Loucy (cell line): ENCODE data around the gene CSRP1.

Experiments
- H2AFZ ChIP-seq: fragments of 200-600 bp; sonication (generic); 2 replicates; pipeline ENCODE4 v1.6.0; 2016; ENCODE audit warnings: antibody characterized with exemption, mild to moderate bottlenecking, low read length, moderate library complexity
- H3F3A ChIP-seq: fragments of 200-600 bp; 2 replicates; pipeline ENCODE4 v1.6.0; 2016; ENCODE audit warnings: antibody characterized with exemption, low read depth, mild to moderate bottlenecking
- H3K27me3 ChIP-seq: fragments of 200-600 bp; sonication (generic); 2 replicates; pipeline ENCODE4 v1.6.1; 2014; ENCODE audit warnings: low read length, mild to moderate bottlenecking; ENCODE audit not compliant: insufficient read depth, poor library complexity, severe bottlenecking
- H3K36me3 ChIP-seq: fragments of 200-600 bp; sonication (generic); 2 replicates; pipeline ENCODE4 v1.6.1; 2016; ENCODE audit warnings: low read length; ENCODE audit not compliant: insufficient read depth
- H3K4me1 ChIP-seq: fragments of 200-600 bp; sonication (generic); 2 replicates; pipeline ENCODE4 v1.5.1; 2014; ENCODE audit warnings: low read length, mild to moderate bottlenecking; ENCODE audit not compliant: insufficient read depth, poor library complexity, severe bottlenecking
- H3K4me2 ChIP-seq: fragments of 200-600 bp; sonication (generic); 2 replicates; pipeline ENCODE4 v1.6.0; 2014; ENCODE audit warnings: antibody characterized with exemption, low read length, low read depth, mild to moderate bottlenecking; ENCODE audit not compliant: poor library complexity, severe bottlenecking
- H3K4me3 ChIP-seq: fragments of 200-600 bp; sonication (generic); 2 replicates; pipeline ENCODE4 v1.5.1; 2014; ENCODE audit warnings: low read length, mild to moderate bottlenecking, mixed read lengths; ENCODE audit not compliant: poor library complexity, severe bottlenecking
- H3K79me2 ChIP-seq: fragments of 200-600 bp; sonication (generic); 2 replicates; pipeline ENCODE4 v1.6.1; 2014; ENCODE audit warnings: low read length; ENCODE audit not compliant: insufficient read depth
- H3K9ac ChIP-seq: fragments of 200-600 bp; sonication (generic); 2 replicates; pipeline ENCODE4 v1.6.0; 2014; ENCODE audit warnings: mild to moderate bottlenecking, low read depth, low read length, moderate library complexity; ENCODE audit not compliant: poor library complexity, severe bottlenecking
- H3K9me2 ChIP-seq: fragments of 200-600 bp; sonication (generic); replicated peaks from 2 replicates; pipeline ENCODE4 v1.6.1; 2016; ENCODE audit warnings: low read depth, low read length, mixed read lengths
- H3K9me3 ChIP-seq: fragments of 200-600 bp; sonication (generic); 2 replicates; pipeline ENCODE4 v1.6.1; 2014; ENCODE audit warnings: mild to moderate bottlenecking, antibody characterized with exemption, low read length, low read depth; ENCODE audit not compliant: insufficient read depth
- H4K20me1 ChIP-seq: fragments of 200-600 bp; sonication (generic); 2 replicates; pipeline ENCODE4 v1.6.0; 2014; ENCODE audit warnings: antibody characterized with exemption, low read length, mild to moderate bottlenecking; ENCODE audit not compliant: insufficient read depth, poor library complexity, severe bottlenecking
- EZH2phosphoT487 ChIP-seq: fragments of 200-600 bp; IDR thresholded peaks from 2 replicates; pipeline ENCODE4 v1.6.1; 2018; ENCODE audit warnings: antibody characterized with exemption, mild to moderate bottlenecking, moderate library complexity, borderline replicate concordance
- TF ChIP-seq, protein P1 (sequence below): fragments of 200-600 bp; sonication (generic); conservative IDR thresholded peaks from 2 replicates; pipeline ENCODE4 v1.5.1; 2014; ENCODE audit warnings: mild to moderate bottlenecking, antibody characterized with exemption, low read length

CSRP1 gene

DNA sequence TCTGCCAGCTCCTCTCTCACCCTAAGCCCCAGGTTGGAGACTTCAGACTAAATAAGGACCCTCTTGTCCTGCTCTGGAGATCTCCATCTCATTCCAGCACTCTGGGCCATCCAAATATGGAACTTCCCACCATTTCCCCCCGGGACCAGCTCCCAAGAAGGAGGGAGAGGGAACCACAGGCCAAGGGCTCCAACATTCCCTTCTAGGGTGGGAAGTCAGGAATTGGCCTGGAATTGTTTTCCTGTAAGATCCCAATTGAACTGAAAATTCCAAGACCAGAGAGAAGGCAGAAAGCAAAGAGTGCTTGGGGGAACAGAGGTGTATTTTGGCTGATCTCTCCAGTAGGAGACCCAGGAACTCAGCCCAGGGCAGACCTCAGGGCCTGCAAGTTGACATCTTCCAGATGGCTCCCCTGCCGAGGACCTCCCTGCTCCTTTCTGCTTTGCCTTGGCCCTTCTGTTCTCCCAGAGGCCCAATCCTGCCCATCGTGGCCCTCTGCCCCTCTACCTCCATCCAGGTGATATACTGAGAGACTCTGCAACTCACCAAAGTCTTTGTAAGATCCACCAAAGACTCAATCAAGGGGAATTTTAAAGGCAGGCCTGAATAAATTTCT is 14.9 kb downstream of the CSRP1 start:
- TF ChIP-seq EZH2phosphoT487, result no peak
- TF ChIP-seq, protein P1, sequence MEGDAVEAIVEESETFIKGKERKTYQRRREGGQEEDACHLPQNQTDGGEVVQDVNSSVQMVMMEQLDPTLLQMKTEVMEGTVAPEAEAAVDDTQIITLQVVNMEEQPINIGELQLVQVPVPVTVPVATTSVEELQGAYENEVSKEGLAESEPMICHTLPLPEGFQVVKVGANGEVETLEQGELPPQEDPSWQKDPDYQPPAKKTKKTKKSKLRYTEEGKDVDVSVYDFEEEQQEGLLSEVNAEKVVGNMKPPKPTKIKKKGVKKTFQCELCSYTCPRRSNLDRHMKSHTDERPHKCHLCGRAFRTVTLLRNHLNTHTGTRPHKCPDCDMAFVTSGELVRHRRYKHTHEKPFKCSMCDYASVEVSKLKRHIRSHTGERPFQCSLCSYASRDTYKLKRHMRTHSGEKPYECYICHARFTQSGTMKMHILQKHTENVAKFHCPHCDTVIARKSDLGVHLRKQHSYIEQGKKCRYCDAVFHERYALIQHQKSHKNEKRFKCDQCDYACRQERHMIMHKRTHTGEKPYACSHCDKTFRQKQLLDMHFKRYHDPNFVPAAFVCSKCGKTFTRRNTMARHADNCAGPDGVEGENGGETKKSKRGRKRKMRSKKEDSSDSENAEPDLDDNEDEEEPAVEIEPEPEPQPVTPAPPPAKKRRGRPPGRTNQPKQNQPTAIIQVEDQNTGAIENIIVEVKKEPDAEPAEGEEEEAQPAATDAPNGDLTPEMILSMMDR, result no peak
- Histone ChIP-seq H4K20me1 (no peaks in the 10 kb centered on the region), H3K79me2 (no peaks in the 10 kb centered on the region; the same call in 1 of the 2 replicates), H3K4me2 (no peak overlapping the region), H3K9me2 (no peaks in the 10 kb centered on the region), H3K9ac (no peak overlapping the region), H3K4me1 (no peaks in the 10 kb centered on the region), H3K36me3 (peaks cover 70% of the 10 kb centered on the region; the same call in 1 of the 2 replicates), H3K4me3 (no peak overlapping the region), H2AFZ (no peak overlapping the region), H3K9me3 (no peaks in the 10 kb centered on the region), H3F3A (no peaks in the 10 kb centered on the region), H3K27me3 (no peaks in the 10 kb centered on the region)

DNA sequence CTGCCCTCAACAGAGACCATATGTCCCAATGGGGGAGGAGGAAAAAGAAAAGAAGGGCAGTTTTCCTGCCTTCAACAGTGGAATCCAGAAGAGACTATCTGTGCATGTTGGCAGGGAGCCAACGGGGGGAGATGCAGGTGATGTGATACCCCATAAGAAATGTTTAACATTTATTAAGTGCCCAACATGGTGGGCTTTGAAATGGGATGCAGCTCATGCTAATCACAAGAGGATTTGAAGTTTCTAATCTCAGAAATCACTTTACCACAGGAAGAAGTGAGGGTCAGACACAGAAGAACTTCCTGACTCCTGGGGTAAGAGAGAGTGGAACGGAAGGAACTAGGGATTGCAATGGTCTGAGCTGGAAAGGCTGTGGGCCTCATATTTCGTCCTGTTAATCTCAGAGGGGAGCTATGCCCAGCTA is 16.2 kb downstream of the CSRP1 start:
- no peaks in the 10 kb centered on the region; the same call in 1 of the 2 replicates for H3K79me2 ChIP-seq
- H3K9me3 ChIP-seq, result no peaks in the 10 kb centered on the region
- H3K9me2 ChIP-seq, result no peaks in the 10 kb centered on the region
- H3K27me3 ChIP-seq, result no peaks in the 10 kb centered on the region
- peaks cover 82% of the 10 kb centered on the region; the same call in 1 of the 2 replicates for H3K36me3 ChIP-seq
- no peaks in the 10 kb centered on the region for H3F3A ChIP-seq
- H2AFZ ChIP-seq, result no peak overlapping the region
- no peak overlapping the region for H3K4me2 ChIP-seq
- no peaks in the 10 kb centered on the region for H4K20me1 ChIP-seq
- no peak overlapping the region for H3K9ac ChIP-seq
- peaks cover 8% of the 10 kb centered on the region for H3K4me1 ChIP-seq
- TF ChIP-seq, protein P1, result no peak
- TF ChIP-seq EZH2phosphoT487, result no peak
- no peak overlapping the region for H3K4me3 ChIP-seq

DNA sequence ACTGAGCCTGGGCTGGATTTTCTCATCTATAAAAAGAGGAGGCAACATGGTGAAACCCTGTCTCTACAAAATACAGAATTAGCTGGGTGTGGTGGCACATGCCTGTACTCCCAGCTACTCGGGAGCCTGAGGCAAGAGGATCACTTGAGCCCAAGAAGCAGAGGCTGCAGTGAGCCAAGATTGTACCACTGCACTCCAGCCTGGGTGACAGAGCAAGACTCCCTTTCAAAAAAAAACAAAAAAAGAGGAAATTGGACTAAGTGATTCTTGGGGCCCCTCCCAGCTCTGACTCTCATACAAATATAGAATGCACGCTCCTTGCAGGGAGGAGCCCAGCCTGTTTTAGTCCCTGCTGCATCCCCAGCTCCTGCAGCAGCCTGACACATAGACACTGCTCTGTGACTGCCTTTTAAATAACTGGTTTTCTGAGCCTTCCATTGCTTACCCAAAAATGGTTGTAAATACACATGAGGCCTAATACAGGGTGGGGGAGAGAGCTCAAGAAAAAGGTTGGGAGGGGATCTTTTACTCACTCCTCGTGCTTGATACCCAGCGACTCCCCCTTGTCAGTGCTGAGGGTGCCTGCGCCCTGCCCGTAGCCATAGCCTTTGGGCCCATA is 17.2 kb downstream of the CSRP1 start:
- Histone ChIP-seq H3K9me3 (no peaks in the 10 kb centered on the region), H3K9me2 (no peaks in the 10 kb centered on the region), H3K79me2 (no peaks in the 10 kb centered on the region; the same call in 1 of the 2 replicates), H3K27me3 (no peaks in the 10 kb centered on the region), H3K9ac (no peak overlapping the region), H3K4me2 (no peak overlapping the region), H3K4me3 (no peak overlapping the region), H2AFZ (no peak overlapping the region), H4K20me1 (no peaks in the 10 kb centered on the region), H3F3A (no peaks in the 10 kb centered on the region), H3K4me1 (peaks cover 8% of the 10 kb centered on the region), H3K36me3 (peaks cover 82% of the 10 kb centered on the region; the same call in 1 of the 2 replicates)
- no peak for TF ChIP-seq EZH2phosphoT487
- TF ChIP-seq, protein P1, result no peak
